ENCODE data around the gene TM4SF4. TPM values are rescaled to one million over a fixed set of nuclear protein-coding genes. Genes with fewer than 3 reads are reported as not detected.

The TM4SF4 gene
- total RNA-seq, 4 donors from 2014 or later: 0.24 to 0.65 TPM; not detected in 2

- no peak for TF ChIP-seq CTCF (IDR thresholded peaks at IDR 0.05)
- DNase-seq (ENCODE audit: low spot score): no peak
- ATAC-seq (ENCODE audit: low FRiP score): no peak
These were observed 38.3 kb upstream of the TM4SF4 start for GRCh38 chr3:149435996-149436885.

- DNase-seq (ENCODE audit: low spot score) (no peak), ATAC-seq (ENCODE audit: low FRiP score) (no peak)
- no peak for TF ChIP-seq CTCF (IDR thresholded peaks at IDR 0.05)
These were observed 37.2 kb upstream of the TM4SF4 start for GRCh38 chr3:149437286-149437685.

GRCh38 chr3:149437710-149438109 is 36.8 kb upstream of the TM4SF4 start:
- ATAC-seq (ENCODE audit: low FRiP score) (no peak), DNase-seq (ENCODE audit: low spot score) (no peak)
- no peak for TF ChIP-seq CTCF (IDR thresholded peaks at IDR 0.05)

GRCh38 chr3:149438981-149439380 is 35.5 kb upstream of the TM4SF4 start:
- no peak for TF ChIP-seq CTCF (IDR thresholded peaks at IDR 0.05)
- ATAC-seq (ENCODE audit: low FRiP score): no peak
- no peak for DNase-seq (ENCODE audit: low spot score)

- TF ChIP-seq CTCF (IDR thresholded peaks at IDR 0.05): no peak
- no peak for DNase-seq (ENCODE audit: low spot score)
- no peak for ATAC-seq (ENCODE audit: low FRiP score)
These were observed 32.9 kb upstream of the TM4SF4 start for GRCh38 chr3:149441642-149442041.

- DNase-seq (ENCODE audit: low spot score): no peak
- ATAC-seq (ENCODE audit: low FRiP score): no peak
- no peak for TF ChIP-seq CTCF (IDR thresholded peaks at IDR 0.05)
These were observed 32.5 kb upstream of the TM4SF4 start for GRCh38 chr3:149442043-149442442.
